AG04449 (cell line): ENCODE data around the gene CYBC1.

ENCODE experiments used
- CTCF ChIA-PET: fragments of 350-600 bp; formaldehyde crosslinking; extraction: SDS; loops from one replicate; lab custom pipeline; 2021; ENCODE audit warnings: antibody characterized with exemption; lab: Yijun Ruan, JAX
- POLR2A ChIA-PET: fragments of 400-600, 350-600 bp; formaldehyde crosslinking; extraction: SDS; loops from one replicate; lab custom pipeline; 2020; ENCODE audit warnings: antibody characterized with exemption, inconsistent platforms; lab: Yijun Ruan, JAX
- DNase-seq: peaks from one replicate; pipeline ENCODE4 v3.0.0-alpha.2; 2010; ENCODE audit warnings: low read depth, low spot score
- H3K4me3 ChIP-seq: 2 replicates; pipeline ENCODE4 v1.5.1; 2011; ENCODE audit warnings: low read depth, mild to moderate bottlenecking, control low read depth, low read length
- TF ChIP-seq, protein P1 (sequence below): IDR thresholded peaks from one replicate; pipeline ENCODE4 v1.5.1; 2011; ENCODE audit warnings: mild to moderate bottlenecking, moderate library complexity, low read length, control low read depth, inconsistent platforms; ENCODE audit not compliant: insufficient read depth; ENCODE audit errors: missing control alignments

CYBC1 gene

DNA sequence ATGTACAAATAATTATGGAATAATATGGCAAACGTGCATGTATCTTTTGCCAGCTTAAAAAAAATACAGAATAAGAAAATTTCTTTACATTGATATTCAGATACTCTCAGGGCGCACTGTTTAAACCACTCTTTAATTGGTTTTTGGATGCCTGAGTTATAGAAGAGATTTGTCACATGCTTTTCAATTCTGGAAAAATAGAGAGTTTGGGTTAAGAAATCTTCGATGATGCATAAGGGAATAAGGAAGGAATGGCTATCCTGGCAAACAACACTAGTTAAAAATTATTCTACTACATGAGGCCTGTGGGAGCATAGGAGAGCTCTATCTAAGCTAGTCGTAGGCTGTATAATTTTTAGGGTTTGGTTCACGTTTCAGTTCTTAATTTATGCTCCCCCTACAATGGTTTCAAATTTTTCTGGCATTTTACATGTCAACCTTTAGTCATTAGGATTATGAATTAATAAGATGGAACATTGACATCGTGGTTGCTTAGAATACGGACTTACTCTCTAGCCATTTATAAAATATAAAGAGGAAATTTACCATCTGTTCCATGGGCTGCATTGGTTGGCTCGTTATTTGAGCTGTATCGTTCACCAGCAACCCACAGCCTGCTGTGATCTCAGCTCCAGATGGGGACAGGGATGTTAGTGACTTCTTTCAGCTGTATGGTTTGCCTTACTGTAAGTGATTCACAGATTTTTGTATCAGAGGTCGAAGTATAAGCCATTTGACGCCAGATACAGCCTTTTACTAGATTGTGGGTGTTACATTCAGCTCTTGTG is 23.9 kb upstream of the CYBC1 start:
- TF ChIP-seq, protein P1, sequence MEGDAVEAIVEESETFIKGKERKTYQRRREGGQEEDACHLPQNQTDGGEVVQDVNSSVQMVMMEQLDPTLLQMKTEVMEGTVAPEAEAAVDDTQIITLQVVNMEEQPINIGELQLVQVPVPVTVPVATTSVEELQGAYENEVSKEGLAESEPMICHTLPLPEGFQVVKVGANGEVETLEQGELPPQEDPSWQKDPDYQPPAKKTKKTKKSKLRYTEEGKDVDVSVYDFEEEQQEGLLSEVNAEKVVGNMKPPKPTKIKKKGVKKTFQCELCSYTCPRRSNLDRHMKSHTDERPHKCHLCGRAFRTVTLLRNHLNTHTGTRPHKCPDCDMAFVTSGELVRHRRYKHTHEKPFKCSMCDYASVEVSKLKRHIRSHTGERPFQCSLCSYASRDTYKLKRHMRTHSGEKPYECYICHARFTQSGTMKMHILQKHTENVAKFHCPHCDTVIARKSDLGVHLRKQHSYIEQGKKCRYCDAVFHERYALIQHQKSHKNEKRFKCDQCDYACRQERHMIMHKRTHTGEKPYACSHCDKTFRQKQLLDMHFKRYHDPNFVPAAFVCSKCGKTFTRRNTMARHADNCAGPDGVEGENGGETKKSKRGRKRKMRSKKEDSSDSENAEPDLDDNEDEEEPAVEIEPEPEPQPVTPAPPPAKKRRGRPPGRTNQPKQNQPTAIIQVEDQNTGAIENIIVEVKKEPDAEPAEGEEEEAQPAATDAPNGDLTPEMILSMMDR = no peak
- POLR2A ChIA-PET = interaction anchor here (2.1 kb wide), 1 partner anchor 16 kb away, joined by 4 read pairs; the partner anchor contains the start of gene NARF
- H3K4me3 ChIP-seq = no peak overlapping the region
- DNase-seq = no peak
- CTCF ChIA-PET = interaction anchor here (1.3 to 1.8 kb wide), 3 partner anchors 15 to 84 kb away, joined by 3 to 4 read pairs (median 4); no protein-coding TSS in a partner anchor

DNA sequence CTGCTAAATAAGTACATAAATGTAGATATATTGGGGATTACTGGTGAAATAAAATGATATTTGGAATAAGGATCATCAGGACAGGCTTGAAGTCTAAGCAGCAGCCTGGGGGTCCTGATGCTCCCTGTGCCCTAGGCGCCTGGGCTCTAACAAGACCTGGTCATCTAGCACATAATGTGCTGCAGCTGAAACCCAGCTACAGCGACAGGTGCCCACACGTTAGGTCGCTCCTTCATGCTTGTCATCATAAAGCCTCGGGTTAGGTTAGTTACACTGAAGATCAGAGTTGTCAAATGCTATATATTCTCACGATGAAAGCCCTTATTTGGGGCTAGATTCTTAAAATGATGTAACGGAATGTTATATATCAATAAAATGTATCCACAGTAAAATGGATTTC is 19.5 kb upstream of the CYBC1 start:
- POLR2A ChIA-PET = no interaction called here

DNA sequence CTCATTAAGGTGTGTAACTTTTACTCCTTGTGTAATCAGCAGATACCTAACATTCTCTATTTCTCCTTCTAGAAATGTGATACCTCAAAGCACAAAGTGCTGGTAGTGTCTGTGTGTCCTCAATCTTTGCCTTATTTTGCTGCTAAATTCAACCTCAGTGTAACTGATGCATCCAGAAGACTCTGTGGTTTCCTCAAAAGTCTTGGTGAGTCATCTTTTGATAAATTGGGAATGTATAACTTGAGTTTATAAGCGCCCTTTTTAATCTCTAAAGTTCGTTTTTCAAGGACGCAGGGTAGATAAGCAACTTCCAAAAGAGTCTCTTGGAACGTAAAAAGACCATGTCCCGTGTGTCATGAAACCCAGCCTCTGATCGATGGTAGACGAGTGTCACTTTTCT is 18.1 kb upstream of the CYBC1 start:
- no peak for DNase-seq
- POLR2A ChIA-PET = no interaction called here
- TF ChIP-seq, protein P1 = no peak
- no peak overlapping the region for H3K4me3 ChIP-seq
- CTCF ChIA-PET = no interaction called here

More for the DNA sequence above, 19.5 kb upstream of the CYBC1 start:
- no peak overlapping the region for H3K4me3 ChIP-seq
- DNase-seq = no peak
- CTCF ChIA-PET = no interaction called here
- TF ChIP-seq, protein P1 = no peak

DNA sequence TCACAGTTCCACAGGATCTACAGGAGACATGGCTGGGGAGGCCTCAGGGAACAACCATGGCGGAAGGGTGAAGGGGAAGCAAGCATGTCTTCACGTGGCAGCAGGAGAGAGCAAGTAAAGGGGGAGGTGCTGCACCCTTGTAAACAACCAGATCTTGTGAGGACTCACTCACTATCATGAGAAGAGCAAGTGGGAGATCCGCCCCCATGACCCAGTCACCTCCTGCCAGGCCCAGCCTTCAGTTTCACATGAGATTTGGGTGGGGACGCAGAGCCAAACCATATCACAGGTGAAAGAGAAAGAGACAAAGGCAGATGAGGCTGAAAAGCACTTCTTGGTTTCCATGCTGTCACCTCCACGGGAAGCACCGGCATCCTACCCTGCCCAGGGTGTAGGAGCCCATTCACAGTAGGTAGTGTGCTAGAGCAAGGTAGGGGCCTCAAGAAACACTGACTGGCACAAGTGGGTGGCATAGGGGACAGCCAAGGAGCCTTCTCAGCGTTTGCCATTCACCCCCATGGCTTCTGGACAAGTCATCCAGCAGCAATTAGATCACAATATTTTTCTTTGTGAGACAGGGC is 14.6 kb upstream of the CYBC1 start:
- no peak for DNase-seq
- H3K4me3 ChIP-seq = no peak overlapping the region
- ChIA-PET POLR2A (no interaction called here), CTCF (no interaction called here)
- TF ChIP-seq, protein P1 = no peak

DNA sequence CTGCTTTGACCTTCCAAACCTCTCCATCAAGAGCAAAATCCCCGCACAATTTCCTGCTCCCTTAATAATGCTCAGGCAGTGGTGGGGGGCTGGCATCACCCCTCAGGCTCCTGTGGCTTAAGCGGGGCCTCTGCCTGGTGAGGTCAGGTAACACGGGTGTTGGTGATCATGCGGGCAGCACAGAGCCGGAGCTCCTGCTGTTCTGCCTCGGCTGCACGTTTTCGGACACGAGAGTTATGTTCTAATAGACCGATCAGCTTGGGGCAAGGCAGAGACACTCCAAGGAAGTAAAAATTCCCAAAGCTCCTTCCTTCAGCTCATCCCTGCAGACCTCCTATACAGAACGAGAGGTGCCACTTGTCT is 14.0 kb upstream of the CYBC1 start:
- no peak for DNase-seq

More for the DNA sequence above, 14.0 kb upstream of the CYBC1 start:
- ChIA-PET POLR2A (no interaction called here), CTCF (no interaction called here)
- TF ChIP-seq, protein P1 = no peak
- H3K4me3 ChIP-seq = no peak overlapping the region
